Glomerular visceral epithelial cell (primary cell): ENCODE measurements around the gene MED12.
"Not testable (repeated sequence)": the region's sequence is repeated elsewhere in the genome, so short reads cannot be mapped to it uniquely, and the experiment has no call there.

Source experiments
- DNase-seq: peaks from one replicate; pipeline ENCODE4 v3.0.0-alpha.2; 2016; ENCODE audit errors: extremely low spot score

Gene MED12

DNA sequence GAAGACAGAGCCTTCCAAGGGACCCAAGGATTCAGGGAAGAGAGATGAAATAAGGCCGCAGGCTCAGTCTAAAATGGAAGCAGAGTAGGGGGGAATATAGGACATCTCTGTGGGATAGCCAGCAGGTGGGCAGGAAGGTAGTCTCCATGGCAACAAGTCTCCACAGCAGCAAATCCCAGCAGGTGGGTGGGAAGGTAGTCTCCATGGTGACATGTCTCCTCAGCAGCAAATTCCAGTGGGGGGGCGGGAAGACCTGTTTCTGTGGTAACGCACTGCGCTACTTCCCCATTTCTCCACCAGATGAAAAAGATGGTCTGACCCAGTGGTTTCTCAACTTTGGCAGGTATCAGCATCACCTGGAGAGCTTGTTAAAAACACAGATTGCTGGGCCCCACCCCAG lies 44.6 kb downstream of the MED12 start:
- DNase-seq: no peak

DNA sequence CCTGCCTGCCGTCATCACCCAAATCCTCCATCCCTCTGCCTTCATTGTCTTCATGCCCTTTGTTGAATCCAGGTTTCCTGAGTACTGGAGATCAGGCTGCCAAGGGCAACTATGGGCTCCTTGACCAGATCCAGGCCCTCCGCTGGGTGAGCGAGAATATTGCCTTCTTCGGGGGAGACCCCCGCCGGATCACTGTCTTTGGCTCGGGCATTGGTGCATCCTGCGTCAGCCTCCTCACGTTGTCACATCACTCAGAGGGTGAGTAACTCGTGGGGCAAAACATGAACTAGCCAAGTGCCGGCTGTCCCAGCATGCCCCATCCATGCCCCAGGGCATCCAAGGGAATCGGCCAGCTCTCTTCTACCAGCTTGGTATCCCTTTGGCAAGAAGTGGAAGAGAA lies 45.7 kb downstream of the MED12 start:
- no peak for DNase-seq

DNA sequence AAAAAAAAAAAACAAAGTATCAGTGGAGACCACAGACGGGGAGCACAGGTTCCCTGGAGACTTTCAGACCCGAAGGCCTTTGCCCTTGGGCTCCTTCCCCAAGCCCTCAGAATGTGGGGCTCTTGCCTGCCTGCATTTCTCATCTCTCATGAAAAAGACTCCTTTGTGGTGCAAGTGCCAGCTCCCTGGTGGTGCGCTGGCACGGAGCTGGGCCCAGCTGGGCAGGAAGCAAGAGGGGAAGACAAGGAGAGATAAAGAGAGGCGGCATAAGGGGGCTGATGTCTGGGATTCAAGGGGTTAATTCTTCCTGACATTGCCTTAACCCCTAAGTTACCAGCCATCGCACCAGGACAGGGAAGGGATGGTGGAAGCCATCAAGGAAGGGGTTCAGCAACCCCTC lies 48.1 kb downstream of the MED12 start:
- DNase-seq: no peak

DNA sequence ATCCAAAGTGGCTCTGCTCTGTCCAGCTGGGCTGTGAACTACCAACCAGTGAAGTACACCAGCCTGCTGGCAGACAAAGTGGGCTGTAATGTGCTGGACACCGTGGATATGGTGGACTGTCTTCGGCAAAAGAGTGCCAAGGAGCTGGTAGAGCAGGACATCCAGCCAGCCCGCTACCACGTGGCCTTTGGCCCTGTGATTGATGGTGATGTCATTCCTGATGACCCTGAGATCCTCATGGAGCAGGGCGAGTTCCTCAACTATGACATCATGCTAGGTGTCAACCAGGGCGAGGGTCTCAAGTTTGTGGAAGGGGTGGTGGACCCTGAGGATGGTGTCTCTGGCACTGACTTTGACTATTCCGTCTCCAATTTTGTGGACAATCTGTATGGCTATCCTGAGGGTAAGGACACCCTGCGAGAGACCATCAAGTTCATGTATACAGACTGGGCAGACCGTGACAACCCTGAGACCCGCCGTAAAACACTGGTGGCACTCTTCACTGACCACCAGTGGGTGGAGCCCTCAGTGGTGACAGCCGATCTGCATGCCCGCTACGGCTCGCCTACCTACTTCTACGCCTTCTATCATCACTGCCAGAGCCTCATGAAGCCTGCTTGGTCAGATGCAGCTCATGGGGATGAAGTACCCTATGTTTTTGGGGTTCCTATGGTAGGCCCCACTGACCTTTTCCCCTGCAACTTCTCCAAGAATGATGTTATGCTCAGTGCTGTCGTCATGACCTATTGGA lies 48.8 kb downstream of the MED12 start:
- DNase-seq: no peak

DNA sequence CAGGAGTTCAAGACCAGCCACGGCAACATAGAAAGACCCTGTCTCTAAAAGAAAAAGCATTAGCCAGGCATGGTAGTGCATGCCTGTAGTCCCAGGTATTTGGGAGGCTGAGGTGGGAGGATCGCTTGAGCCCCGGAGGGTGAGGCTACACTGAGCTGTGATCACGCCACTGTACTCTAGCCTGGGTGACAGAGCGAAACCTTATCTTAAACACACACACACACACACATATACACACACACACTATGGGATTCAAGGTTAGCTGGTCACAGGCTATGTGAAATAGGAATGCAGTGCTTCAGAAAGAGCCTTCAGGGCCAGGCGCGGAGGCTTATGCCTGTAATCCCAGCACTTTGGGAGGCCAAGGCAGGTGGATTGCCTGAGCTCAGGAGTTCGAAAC lies 49.7 kb downstream of the MED12 start:
- DNase-seq: no peak

DNA sequence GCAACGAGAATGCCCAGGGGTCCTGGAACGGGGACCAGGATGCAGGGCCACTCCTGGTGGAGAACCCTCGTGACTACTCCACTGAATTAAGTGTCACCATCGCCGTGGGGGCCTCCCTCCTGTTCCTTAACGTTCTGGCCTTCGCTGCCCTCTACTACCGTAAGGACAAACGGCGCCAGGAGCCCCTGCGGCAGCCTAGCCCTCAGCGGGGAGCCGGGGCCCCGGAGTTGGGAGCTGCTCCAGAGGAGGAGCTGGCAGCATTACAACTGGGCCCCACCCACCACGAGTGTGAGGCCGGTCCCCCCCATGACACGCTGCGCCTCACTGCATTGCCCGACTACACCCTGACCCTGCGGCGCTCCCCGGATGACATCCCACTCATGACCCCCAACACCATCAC lies 51.2 kb downstream of the MED12 start:
- DNase-seq: no peak

DNA sequence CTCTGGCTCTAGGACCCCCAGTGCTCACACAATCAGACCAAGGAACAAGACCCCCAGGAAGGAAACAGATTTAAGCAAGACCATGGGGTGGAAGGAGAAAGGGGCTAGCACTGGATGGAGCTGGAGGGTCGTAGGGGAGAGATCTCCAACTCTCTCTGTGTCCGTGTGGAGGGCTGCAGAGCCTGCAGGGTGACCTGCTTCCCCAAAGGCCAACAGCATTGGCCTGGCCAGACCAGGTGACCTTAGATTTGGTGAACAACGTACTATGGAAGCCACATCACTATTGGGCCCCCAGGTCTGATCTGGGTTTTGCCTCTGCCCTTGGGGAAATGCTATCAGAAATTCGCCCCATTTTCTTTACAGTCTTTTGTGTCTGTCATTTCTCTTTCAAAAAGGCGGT lies 52.3 kb downstream of the MED12 start:
- no peak for DNase-seq

DNA sequence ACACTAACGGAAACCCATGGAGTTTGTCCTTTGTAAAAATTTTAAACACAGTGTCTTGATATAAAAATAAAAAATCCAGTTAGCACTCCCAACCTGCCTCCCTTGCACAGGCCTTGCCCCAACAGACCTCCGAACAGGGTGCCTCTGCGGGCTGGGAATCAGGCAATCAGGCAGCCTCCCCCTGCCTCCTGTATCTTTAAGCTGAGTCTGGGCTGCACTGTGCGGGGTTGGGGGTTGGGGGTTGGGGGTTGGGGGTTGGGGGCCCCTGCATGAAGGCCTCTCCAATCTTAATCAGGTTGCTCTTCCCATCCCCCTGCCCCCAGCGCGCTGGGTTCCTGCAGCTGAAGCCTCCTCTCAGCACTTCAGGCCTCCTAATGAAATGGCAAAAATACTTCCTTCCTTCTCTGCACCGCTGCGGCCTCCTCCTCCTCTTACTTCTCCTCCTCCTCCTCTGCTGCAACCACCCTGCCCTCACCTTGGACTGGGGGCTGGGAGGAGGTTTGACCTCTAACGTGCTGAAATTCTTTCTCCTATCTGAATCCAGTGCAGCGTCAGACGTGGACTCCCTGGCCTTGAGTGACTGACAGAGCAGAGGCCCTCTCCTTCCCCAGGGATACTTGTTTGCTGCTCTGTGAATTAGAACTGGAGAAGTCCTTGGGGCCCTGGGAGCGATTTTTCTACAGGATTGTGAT lies 52.9 kb downstream of the MED12 start:
- DNase-seq: no peak

DNA sequence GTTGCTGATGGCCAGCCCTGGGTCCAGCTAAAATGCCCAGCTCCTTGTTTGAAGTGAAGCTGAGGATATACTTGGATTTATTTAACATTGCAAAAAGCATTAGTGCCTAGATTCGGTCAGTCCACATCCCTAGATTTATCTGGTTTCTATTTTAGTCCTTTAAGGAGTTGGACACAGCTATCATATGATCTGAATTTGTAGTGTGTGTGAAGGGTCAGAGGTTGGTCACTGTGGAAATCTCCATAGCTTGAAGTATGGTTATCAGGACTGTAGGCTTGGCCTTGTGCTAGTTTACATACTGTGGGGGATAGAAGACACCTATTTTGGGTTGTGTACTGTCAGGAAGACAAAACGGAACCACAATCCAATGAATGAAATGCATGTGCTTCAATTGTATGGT lies 55.0 kb downstream of the MED12 start:
- DNase-seq: no peak

DNA sequence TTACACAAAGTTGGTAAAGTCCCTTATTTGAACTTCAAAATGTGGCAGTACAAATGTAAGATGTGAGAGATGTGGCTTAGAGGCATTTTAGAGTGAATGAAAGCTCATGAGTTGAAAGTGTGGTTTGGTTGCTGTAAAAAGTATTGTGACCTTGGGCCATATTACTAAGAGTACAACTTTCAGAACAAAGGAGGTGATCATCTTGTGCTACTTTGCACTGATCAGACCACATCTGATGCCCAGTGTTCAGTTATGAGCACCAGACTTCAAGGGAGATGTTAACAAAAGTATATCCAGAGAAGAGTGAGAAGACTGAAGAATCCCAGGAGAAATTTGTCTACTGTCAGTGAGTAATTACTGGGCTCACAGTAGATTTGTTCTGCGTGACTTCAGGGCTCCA lies 56.4 kb downstream of the MED12 start:
- DNase-seq: no peak

DNA sequence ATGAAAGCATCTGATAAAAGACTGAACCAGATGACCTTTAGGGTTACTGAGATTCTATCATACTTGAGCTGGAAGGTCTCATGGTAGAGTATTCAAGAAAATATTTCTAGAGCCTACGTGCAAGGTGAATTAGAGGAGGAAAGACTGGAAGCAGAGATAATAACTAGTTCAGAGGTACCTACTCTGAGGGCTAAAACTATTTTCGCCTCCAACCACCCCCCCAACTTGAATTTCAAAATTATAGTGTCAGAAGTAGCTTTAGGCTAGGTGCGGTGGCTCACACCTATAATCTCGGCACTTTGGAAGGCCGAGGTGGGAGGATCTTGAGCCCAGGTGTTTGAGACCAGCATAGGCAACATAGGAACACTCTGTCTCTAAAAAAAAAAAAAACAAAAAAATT lies 57.1 kb downstream of the MED12 start:
- no peak for DNase-seq

DNA sequence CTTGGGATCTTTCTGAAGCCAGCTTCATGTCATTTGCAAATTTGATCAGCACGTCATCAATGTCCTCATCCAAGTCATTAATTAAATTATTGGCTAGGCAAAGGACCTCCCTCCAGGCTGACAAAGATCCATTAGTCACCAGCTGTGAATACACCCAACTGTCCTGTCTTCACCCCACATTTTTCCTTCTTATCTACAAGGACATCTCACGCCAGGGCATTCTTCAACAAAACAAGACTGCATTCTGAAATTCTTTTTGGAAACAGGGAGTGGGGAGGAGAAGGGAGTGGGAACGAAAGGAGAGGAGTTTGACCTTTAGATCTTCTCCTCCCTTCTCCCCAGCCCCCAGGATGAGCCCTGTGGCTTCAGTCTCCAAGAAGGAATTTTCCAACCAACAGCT lies 58.9 kb downstream of the MED12 start:
- no peak for DNase-seq

DNA sequence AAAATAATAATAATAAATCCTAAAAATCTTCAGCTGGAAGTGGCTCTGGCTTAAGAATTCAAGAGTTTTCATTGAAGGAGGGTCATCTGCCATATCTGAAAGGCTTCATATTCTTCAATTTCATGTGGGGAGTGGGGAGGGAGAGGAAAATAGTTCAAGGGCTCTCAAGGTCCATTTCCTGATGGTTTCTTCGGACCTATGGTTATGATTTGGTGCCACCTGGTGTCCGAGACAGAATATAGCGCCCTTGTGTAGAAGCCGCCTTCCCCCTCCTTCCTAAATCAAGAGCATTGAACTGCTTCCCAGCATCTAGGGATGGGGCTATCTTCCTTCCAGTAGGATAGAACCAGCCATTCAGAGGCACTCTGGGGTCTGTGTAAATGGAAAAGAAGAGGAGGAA lies 60.5 kb downstream of the MED12 start:
- DNase-seq: peak; percentile 62

DNA sequence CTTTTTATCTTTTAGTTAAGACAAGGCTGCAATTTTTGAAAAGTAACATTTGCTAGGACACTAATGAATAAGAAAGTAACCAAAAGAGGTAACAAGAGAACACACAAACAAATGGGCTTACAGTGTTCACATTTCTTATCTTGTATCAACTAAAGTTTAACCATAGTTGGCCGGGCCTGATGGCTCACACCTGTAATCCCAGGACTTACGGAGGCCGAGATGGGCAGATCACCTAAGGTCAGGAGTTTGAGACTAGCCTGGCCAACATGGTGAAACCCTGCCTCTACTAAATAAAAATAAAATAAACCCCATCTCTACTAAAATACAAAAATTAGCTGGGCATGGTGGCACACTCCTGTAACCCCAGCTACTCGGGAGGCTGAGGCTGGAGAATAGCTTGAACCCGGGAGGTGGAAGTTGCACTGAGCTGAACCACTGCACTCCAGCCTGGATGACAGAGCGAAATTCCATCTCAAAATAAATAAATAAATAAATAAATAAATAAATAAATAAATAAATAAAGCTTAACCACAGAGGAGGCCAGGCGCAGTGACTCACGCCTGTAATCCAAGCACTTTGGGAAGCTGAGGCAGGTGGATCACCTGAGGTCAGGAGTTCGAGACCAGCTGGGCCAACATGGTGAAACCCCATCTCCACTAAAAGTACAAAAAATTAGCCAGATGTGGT lies 62.3 kb downstream of the MED12 start:
- DNase-seq: not testable (repeated sequence)

DNA sequence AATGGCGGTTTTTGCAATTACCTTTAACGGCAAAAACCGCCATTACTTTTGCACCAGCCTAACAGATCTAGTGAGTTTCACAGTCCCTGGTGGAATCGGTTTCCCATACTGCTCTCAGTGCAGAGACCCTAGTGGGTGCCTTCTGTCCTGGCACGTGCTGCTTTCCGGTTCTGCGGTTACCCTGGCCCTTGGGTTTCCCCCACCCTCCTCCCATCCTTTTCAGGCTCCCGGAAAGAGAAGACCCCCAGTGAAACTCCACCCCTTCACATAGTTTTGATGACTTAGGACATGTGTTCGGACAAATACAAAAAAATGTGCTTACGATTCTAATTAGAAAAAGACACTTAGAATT lies 63.1 kb downstream of the MED12 start:
- no peak for DNase-seq

DNA sequence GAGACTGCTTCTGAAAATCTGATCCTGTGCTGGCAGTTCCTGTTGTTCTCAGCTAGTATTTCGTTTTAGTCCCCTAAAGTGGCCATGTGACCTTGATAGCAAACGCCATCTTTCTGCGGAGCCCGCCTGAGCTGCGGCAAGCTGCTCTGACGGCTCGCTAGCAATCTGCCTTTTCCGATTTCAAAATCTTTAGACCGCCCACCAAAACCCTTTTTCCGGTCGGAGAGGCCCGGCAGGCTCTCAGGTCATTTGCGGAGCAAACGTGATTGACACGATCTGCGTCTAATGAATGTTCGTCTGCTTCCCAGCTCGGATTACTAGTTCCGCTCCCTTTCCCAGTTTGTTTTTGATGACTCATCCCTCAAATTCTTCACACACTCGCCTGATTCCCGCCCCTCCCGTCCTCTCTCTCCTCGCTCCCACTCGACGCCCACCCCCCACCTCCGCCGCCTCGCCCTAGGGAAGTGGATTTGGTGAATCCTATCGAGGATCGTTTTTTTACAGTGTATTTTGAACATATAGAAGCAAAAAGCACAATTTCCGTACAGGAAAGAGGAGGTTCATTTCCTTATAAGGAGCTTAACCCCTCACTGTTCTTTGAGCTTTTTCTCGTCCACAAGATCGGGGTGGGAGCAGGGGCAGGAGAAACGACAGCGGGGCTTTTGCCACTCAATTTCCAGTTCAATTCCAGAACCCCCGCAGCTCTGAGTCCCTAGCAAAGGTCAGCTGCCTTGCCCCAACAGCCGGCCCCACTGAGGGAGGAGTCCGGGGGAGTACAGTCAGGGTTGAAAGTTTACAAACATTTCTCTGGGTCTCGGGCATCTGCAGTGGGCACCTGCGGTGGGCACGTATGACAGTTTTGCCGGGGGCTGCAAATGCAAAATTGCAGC lies 63.8 kb downstream of the MED12 start:
- peak; percentile 90 for DNase-seq

DNA sequence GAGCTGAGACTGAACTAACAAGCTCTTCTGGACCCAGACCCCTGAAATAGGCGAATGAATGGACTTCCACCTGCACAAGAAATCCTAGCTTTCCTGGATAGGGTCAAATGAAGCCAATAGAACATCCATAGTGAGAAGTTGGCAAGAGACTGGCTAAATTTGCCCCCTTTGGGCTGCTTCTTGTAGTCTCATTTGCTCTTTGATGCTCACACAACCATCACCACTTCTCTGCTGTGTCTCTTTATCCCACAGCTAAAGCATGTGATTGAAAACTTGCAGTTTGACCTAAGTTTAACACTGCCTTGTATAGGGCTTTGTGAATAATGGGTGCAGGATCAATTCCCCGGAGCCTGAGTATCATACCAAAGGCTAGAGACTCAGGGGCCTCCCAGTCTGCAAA lies 64.5 kb downstream of the MED12 start:
- DNase-seq: no peak

DNA sequence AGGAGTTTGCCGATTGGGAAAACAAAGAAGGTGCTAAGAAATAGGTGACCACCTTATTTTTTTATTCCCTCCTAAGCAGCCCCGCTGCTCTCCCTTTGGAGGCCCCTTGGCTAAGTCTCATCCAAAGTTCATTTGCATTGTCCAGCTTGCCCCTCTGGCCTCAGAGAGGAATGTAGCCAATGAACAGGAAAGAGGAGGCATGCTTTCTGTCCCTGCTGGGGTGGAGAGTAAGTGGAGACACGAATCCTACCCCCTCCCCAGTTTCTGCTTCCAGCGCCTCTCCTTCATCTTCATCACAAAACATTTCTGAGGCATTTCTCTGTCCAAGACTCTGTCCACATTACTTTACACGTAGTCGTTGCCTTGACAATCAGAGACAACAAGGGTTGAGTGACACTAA lies 64.9 kb downstream of the MED12 start:
- DNase-seq: no peak

DNA sequence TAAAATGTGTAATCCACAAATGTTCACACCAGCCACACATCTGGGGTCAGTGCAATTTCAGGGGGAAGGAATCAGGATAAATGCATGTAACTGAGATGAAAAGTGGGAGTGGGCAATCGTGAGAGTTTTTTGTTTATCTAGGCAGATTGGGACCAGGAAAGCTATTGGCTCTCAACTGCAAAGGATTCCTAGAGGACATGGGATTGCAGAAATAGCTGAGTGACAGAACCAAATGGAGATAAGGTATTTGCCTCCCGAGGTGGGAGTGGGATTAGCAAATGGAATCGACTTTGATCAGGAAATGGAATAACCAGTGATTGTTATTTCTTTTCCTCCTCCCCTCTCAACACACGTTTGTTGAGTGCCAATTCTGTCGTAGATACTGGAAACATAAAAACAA lies 65.7 kb downstream of the MED12 start:
- DNase-seq: no peak

DNA sequence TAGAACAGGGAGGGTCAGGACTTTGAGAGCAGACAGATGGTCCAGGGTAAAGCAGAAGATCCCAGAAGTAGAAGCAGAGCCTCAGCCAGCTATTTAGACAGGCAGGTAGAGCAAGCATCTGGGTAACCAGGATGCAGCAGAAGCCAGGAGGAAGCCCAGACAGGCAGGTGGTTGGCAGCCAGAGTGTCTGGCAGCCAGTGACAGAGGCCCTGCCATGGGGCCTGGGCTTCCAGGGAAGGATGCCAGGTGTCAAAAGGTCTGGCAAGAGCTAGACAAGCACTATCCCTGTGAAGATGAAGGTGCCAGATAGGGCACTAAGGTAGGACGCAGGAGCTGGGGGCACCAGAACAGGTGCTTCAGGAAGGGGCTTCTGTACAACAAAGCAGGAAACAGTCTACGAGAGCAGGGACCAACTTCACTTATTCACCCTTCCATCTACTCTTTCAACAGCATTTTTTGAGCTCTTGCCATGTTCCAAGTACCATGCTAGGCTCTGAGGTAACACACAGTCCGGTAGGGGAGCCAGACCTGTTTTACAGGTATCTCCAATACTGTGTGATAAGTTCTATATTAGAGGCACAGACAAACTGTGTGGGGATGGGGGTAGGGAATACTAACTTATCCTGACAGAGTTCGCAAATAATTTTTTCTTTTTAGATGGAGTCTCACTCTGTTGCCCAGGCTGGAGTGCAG lies 66.6 kb downstream of the MED12 start:
- DNase-seq: no peak

DNA sequence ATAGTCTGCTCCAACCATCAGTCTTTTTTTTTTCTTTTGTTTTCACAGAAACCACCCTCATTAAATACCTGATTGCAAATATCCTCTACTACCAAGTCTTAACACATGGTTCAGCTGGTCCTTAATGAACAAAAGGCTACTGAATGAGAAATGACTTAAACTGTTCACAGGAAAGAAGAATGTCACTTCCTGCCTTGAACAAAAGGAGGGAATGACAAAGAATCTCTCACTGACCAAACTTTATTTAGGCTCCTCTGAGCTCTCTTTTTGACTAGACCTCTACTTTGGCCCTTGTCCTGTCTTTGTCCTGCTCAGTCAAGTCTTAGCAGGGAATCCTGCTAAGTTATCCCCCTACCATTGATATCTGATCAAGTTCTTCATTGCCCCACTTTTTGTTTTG lies 72.9 kb downstream of the MED12 start:
- no peak for DNase-seq
